B cell (primary cell): ENCODE results near the gene HADHB. TPM values are rescaled to one million over a fixed set of nuclear protein-coding genes. Genes with fewer than 3 reads are reported as not detected.
A peak's percentile ranks its signal among the peaks of the same experiment; 100 is the strongest.

Experiments used
- ATAC-seq: fragments of 200-7000 bp; cut with Tn5 transposase; one replicate; pipeline ENCODE4 v1.10.0; 2021; ENCODE audit warnings: low read depth, mild to moderate bottlenecking, moderate number of reproducible peaks, moderate library complexity
- CTCF ChIA-PET: fragments of 350-600 bp; sonication (Branson Sonifier 250); formaldehyde crosslinking; loops from one replicate; lab custom pipeline; 2021; ENCODE audit warnings: antibody characterized with exemption, inconsistent platforms; lab: Charles Lee
- POLR2A ChIA-PET: fragments of 350-600 bp; sonication (Branson Sonifier 250); formaldehyde crosslinking; loops from one replicate; lab custom pipeline; 2021; ENCODE audit warnings: antibody characterized with exemption; lab: Charles Lee
- DNase-seq: peaks from one replicate; pipeline ENCODE4 v3.0.0; 2013
- H2AFZ ChIP-seq: 2 replicates; pipeline ENCODE4 v1.6.1; 2012; ENCODE audit warnings: mild to moderate bottlenecking, low read depth, low read length; ENCODE audit not compliant: insufficient read depth, poor library complexity, severe bottlenecking
- H3K27ac ChIP-seq, 2 donors: 1 replicate in 1 of 2; 2 replicates in 1 of 2; pipeline ENCODE4 v1.5.1; 2012 to 2013; ENCODE audit warnings: low read length in 2 of 2, mild to moderate bottlenecking in 2 of 2, moderate library complexity in 1 of 2
- H3K27me3 ChIP-seq, 4 experiments: fragments of 200-600 bp in 1 of 4; sonication (generic) in 1 of 4; replicated peaks in 1 of 4; 1 replicate in 2 of 4; 2 replicates in 2 of 4; pipeline versions ENCODE4 v1.6.1 to v1.7.0; 2013 to 2016; ENCODE audit warnings: low read length in 3 of 4, mild to moderate bottlenecking in 2 of 4, mixed read lengths in 1 of 4, moderate library complexity in 1 of 4; ENCODE audit not compliant: insufficient read depth in 4 of 4, control insufficient read depth in 3 of 4; ENCODE audit errors: control extremely low read depth in 1 of 4
- H3K36me3 ChIP-seq, 2 experiments: replicated peaks in 1 of 2; 1 replicate in 1 of 2; 2 replicates in 1 of 2; pipeline versions ENCODE4 v1.6.1 to v1.7.1; 2013; ENCODE audit warnings: low read length in 1 of 2; ENCODE audit not compliant: insufficient read depth in 2 of 2, control insufficient read depth in 1 of 2; ENCODE audit errors: control extremely low read depth in 1 of 2, extremely low read depth in 1 of 2
- H3K4me1 ChIP-seq, 2 donors: fragments of 200-600 bp in 1 of 2; sonication (generic) in 1 of 2; 1 replicate in 1 of 2; 2 replicates in 1 of 2; pipeline versions ENCODE4 v1.5.1 to v1.6.1; 2013 to 2017; ENCODE audit warnings: low read length in 2 of 2; ENCODE audit not compliant: control insufficient read depth in 2 of 2, insufficient read depth in 2 of 2
- H3K4me2 ChIP-seq: replicated peaks from 2 replicates; pipeline ENCODE3; 2012; ENCODE audit warnings: mild to moderate bottlenecking, low read depth, low read length; ENCODE audit not compliant: poor library complexity, severe bottlenecking
- H3K4me3 ChIP-seq, 5 experiments: fragments of 200-600 bp in 1 of 5; sonication (generic) in 1 of 5; 1 replicate in 3 of 5; 2 replicates in 2 of 5; pipeline versions ENCODE4 v1.5.1 to v1.7.0; 2011 to 2016; ENCODE audit warnings: low read length in 4 of 5, mild to moderate bottlenecking in 4 of 5, low read depth in 2 of 5, control low read depth in 1 of 5, moderate library complexity in 1 of 5; ENCODE audit not compliant: insufficient read depth in 1 of 5; ENCODE audit errors: control extremely low read depth in 1 of 5, extremely low read depth in 1 of 5
- H3K79me2 ChIP-seq: fragments of 200-600 bp; sonication (generic); one replicate; pipeline ENCODE4 v1.6.0; 2016; ENCODE audit warnings: low read length; ENCODE audit not compliant: control insufficient read depth, insufficient read depth
- H3K9ac ChIP-seq: fragments of 200-600 bp; sonication (generic); 2 replicates; pipeline ENCODE4 v1.6.1; 2017; ENCODE audit warnings: mild to moderate bottlenecking, low read length, moderate library complexity
- H3K9me3 ChIP-seq, 3 donors: one replicate each; pipeline versions ENCODE4 v1.6.1 to v1.7.1; 2013; ENCODE audit warnings: low read length in 2 of 3; ENCODE audit not compliant: control insufficient read depth in 2 of 3, insufficient read depth in 1 of 3; ENCODE audit errors: control extremely low read depth in 1 of 3
- H4K20me1 ChIP-seq: 2 replicates; pipeline ENCODE4 v1.6.0; 2012; ENCODE audit warnings: mild to moderate bottlenecking, low read length; ENCODE audit not compliant: insufficient read depth, control insufficient read depth, poor library complexity, severe bottlenecking
- H3K27ac Mint-ChIP-seq: one replicate; pipeline ENCODE4 v1.8.0; 2021; ENCODE audit warnings: mixed read lengths
- H3K27me3 Mint-ChIP-seq: one replicate; pipeline ENCODE4 v1.8.0; 2021; ENCODE audit warnings: mixed read lengths
- H3K4me1 Mint-ChIP-seq: one replicate; pipeline ENCODE4 v1.8.0; 2021; ENCODE audit warnings: mixed read lengths
- H3K4me3 Mint-ChIP-seq: one replicate; pipeline ENCODE4 v1.8.0; 2021; ENCODE audit warnings: mixed read lengths
- H3K9me3 Mint-ChIP-seq: one replicate; pipeline ENCODE4 v1.8.0; 2022; ENCODE audit warnings: mixed read lengths; ENCODE audit not compliant: insufficient read depth
- CTCF ChIP-seq: fragments of 200-600 bp; IDR thresholded peaks from one replicate; pipeline ENCODE4 v1.8.0; 2022; ENCODE audit warnings: antibody characterized with exemption, mild to moderate bottlenecking
- EZH2 ChIP-seq: IDR thresholded peaks from 2 replicates; pipeline ENCODE4 v1.6.1; 2012; ENCODE audit warnings: borderline replicate concordance, low read depth, mild to moderate bottlenecking, moderate library complexity, low read length; ENCODE audit not compliant: insufficient read depth, poor library complexity, severe bottlenecking
- WGBS: methylation state at CpG from one replicate; pipeline ENCODE4 v1.1.5; 2013; ENCODE audit warnings: missing lambda C conversion rate; ENCODE audit not compliant: insufficient coverage; 5-methylcytosine and 5-hydroxymethylcytosine counted together
- intact Hi-C: fragments of 100-400 bp; cut with micrococcal nuclease; formaldehyde crosslinking; loops from one replicate; pipeline ENCODE4 v1.10.0; 2022
- polyA plus RNA-seq: library from polyadenylated mRNA; depleted of rRNA; stranded (reverse); fragments of >200 nt; gene quantifications from 2 replicates; pipeline ENCODE4 v1.2.3, GENCODE V29; 2012
- total RNA-seq, 2 donors: library from RNA; stranded (reverse); fragments of 120-200 nt in 1 of 2; gene quantifications; 1 replicate in 1 of 2; 2 replicates in 1 of 2; pipeline versions ENCODE4 v1.2.3 to v1.2.4, GENCODE V29; 2013 to 2022

Gene HADHB
- total and polyA plus RNA-seq, 2 donors (not counting 1 experiment from before 2014, with no cell fraction given) = 40.6 to 64.2 TPM

GRCh38 chr2:26196683-26197418 lies 47.9 kb upstream of the HADHB start:
- Histone ChIP-seq H3K27me3 (no peaks in the 10 kb centered on the region), H3K9me3 (peaks cover 1 to 20% (median 16%) of the 10 kb centered on the region in 3 donors), H3K4me2 (peak overlapping the region; percentile 31), H3K79me2 (no peaks in the 10 kb centered on the region), H3K9ac (peak overlapping the region; percentile 2), H4K20me1 (no peaks in the 10 kb centered on the region), H2AFZ (no peak overlapping the region), H3K36me3 (peaks cover 16 to 90% of the 10 kb centered on the region in 2 experiments), H3K4me3 (no peak overlapping the region), H3K27ac (peak overlapping the region in 1 of 2 donors; percentile 4), H3K4me1 (peaks cover 13 to 16% of the 10 kb centered on the region in 2 donors)
- CTCF ChIA-PET = interaction anchor here (1.2 kb wide), 2 partner anchors 20 to 205 kb away, joined by 3 read pairs; no protein-coding TSS in a partner anchor
- Mint-ChIP-seq H3K27me3 (no peaks in the 10 kb centered on the region), H3K9me3 (peaks cover 7% of the 10 kb centered on the region), H3K4me1 (peaks cover 24% of the 10 kb centered on the region), H3K4me3 (no peak overlapping the region), H3K27ac (no peak overlapping the region)
- WGBS = 67% methylated on average over 6 of the region's 9 CpGs
- DNase-seq (peak; percentile 67), ATAC-seq (peak; percentile 76)
- intact Hi-C loops = no loop called here
- TF ChIP-seq CTCF = no peak
- POLR2A ChIA-PET = no interaction called here

GRCh38 chr2:26197516-26197915 lies 47.2 kb upstream of the HADHB start:
- CTCF ChIA-PET = interaction anchor here (1.2 kb wide), 2 partner anchors 21 to 206 kb away, joined by 3 read pairs; no protein-coding TSS in a partner anchor
- H3K4me1 Mint-ChIP-seq = peaks cover 24% of the 10 kb centered on the region
- DNase-seq (no peak), ATAC-seq (no peak)
- peaks cover 7% of the 10 kb centered on the region for H3K9me3 Mint-ChIP-seq
- no peak overlapping the region for H3K4me3 Mint-ChIP-seq
- Histone ChIP-seq H3K27ac (peak overlapping the region in 1 of 2 donors; percentile 4), H3K36me3 (peaks cover 22 to 92% of the 10 kb centered on the region in 2 experiments), H3K9me3 (peaks cover 1 to 20% (median 16%) of the 10 kb centered on the region in 3 donors), H3K4me2 (peak overlapping the region; percentile 31), H3K4me1 (peaks cover 13 to 16% of the 10 kb centered on the region in 2 donors), H4K20me1 (no peaks in the 10 kb centered on the region), H3K9ac (peak overlapping the region; percentile 2), H2AFZ (no peak overlapping the region), H3K79me2 (no peaks in the 10 kb centered on the region), H3K27me3 (no peaks in the 10 kb centered on the region), H3K4me3 (no peak overlapping the region)
- TF ChIP-seq EZH2 = no peak
- no peak for TF ChIP-seq CTCF
- 100% methylated on average over 2 of the region's 4 CpGs for WGBS
- H3K27ac Mint-ChIP-seq = no peak overlapping the region
- POLR2A ChIA-PET = no interaction called here
- H3K27me3 Mint-ChIP-seq = no peaks in the 10 kb centered on the region
- intact Hi-C loops = no loop called here
